CD14-positive monocyte (primary cell): ENCODE data around the gene RCVRN. TPM values are rescaled to one million over a fixed set of nuclear protein-coding genes. Genes with fewer than 3 reads are reported as not detected.
A peak's percentile ranks its signal among the peaks of the same experiment; 100 is the strongest.

Source experiments
- DNase-seq, 3 donors: peaks; one replicate each; pipeline ENCODE4 v3.0.0-alpha.2; 2011 to 2022
- H2AFZ ChIP-seq: 2 replicates; pipeline ENCODE4 v1.6.0; 2012; ENCODE audit warnings: mild to moderate bottlenecking, low read depth, low read length, inconsistent platforms; ENCODE audit not compliant: insufficient read depth, poor library complexity, severe bottlenecking
- H3K27ac ChIP-seq, 2 donors: 1 replicate in 1 of 2; 2 replicates in 1 of 2; pipeline ENCODE4 v1.5.1; 2012 to 2013; ENCODE audit warnings: low read length in 2 of 2, control low read depth in 1 of 2, inconsistent platforms in 1 of 2, low read depth in 1 of 2, mild to moderate bottlenecking in 1 of 2
- H3K27me3 ChIP-seq, 2 donors: one replicate each; pipeline versions ENCODE4 v1.6.0 to v1.6.1; 2011 to 2013; ENCODE audit warnings: low read length in 2 of 2; ENCODE audit not compliant: control insufficient read depth in 2 of 2, insufficient read depth in 2 of 2
- H3K36me3 ChIP-seq, 2 donors: replicated peaks in 1 of 2; 1 replicate in 1 of 2; 2 replicates in 1 of 2; pipeline versions ENCODE4 v1.5.1 to v1.6.1; 2012 to 2013; ENCODE audit warnings: low read length in 2 of 2, control low read depth in 1 of 2, inconsistent platforms in 1 of 2, mild to moderate bottlenecking in 1 of 2; ENCODE audit not compliant: insufficient read depth in 2 of 2, control insufficient read depth in 1 of 2
- H3K4me1 ChIP-seq, 2 donors: 1 replicate in 1 of 2; 2 replicates in 1 of 2; pipeline versions ENCODE4 v1.5.1 to v1.6.1; 2012 to 2013; ENCODE audit warnings: low read length in 2 of 2, control low read depth in 1 of 2, inconsistent platforms in 1 of 2, mild to moderate bottlenecking in 1 of 2, moderate library complexity in 1 of 2; ENCODE audit not compliant: insufficient read depth in 2 of 2, control insufficient read depth in 1 of 2
- H3K4me2 ChIP-seq: replicated peaks from 2 replicates; pipeline ENCODE3; 2012; ENCODE audit warnings: low read length, moderate library complexity, mild to moderate bottlenecking; ENCODE audit not compliant: poor library complexity, severe bottlenecking; ENCODE audit errors: extremely low read depth
- H3K4me3 ChIP-seq, 3 experiments: fragments of 200-600 bp in 1 of 3; sonication (generic) in 1 of 3; replicated peaks in 1 of 3; 1 replicate in 2 of 3; 2 replicates in 1 of 3; pipeline ENCODE4 v1.5.1; 2011 to 2013; ENCODE audit warnings: low read length in 3 of 3, mild to moderate bottlenecking in 3 of 3, control low read depth in 2 of 3, low read depth in 2 of 3, inconsistent platforms in 1 of 3, moderate library complexity in 1 of 3
- H3K79me2 ChIP-seq: 2 replicates; pipeline ENCODE4 v1.6.0; 2012; ENCODE audit warnings: mild to moderate bottlenecking, control low read depth, inconsistent platforms, low read length, moderate library complexity; ENCODE audit not compliant: insufficient read depth
- H3K9ac ChIP-seq: 2 replicates; pipeline ENCODE4 v1.6.0; 2017; ENCODE audit warnings: low read length, mild to moderate bottlenecking; ENCODE audit not compliant: insufficient read depth, poor library complexity, severe bottlenecking
- H3K9me3 ChIP-seq, 2 donors: replicated peaks in 1 of 2; 1 replicate in 1 of 2; 2 replicates in 1 of 2; pipeline versions ENCODE4 v1.5.1 to v1.6.1; 2012 to 2013; ENCODE audit warnings: low read length in 2 of 2, control low read depth in 1 of 2; ENCODE audit not compliant: control insufficient read depth in 1 of 2, insufficient read depth in 1 of 2
- H4K20me1 ChIP-seq: 2 replicates; pipeline ENCODE4 v1.6.0; 2012; ENCODE audit warnings: mild to moderate bottlenecking, low read length, control low read depth, moderate library complexity; ENCODE audit not compliant: insufficient read depth
- H3K27ac Mint-ChIP-seq, 7 donors: one replicate each; pipeline ENCODE4 v1.8.0; 2020; ENCODE audit warnings: mild to moderate bottlenecking in 7 of 7, mixed read lengths in 7 of 7, moderate library complexity in 6 of 7, inconsistent platforms in 2 of 7
- H3K27me3 Mint-ChIP-seq, 3 donors: one replicate each; pipeline ENCODE4 v1.8.0; 2021 to 2022; ENCODE audit warnings: low read depth in 3 of 3, mild to moderate bottlenecking in 3 of 3, mixed read lengths in 3 of 3, moderate library complexity in 3 of 3, inconsistent platforms in 1 of 3
- H3K36me3 Mint-ChIP-seq, 2 donors: one replicate each; pipeline ENCODE4 v1.8.0; 2020; ENCODE audit warnings: mixed read lengths in 2 of 2, inconsistent platforms in 1 of 2, mild to moderate bottlenecking in 1 of 2
- H3K4me1 Mint-ChIP-seq: one replicate; pipeline ENCODE4 v1.8.0; 2020; ENCODE audit warnings: mild to moderate bottlenecking, mixed read lengths
- H3K4me3 Mint-ChIP-seq, 2 donors: one replicate each; pipeline ENCODE4 v1.8.0; 2020; ENCODE audit warnings: mild to moderate bottlenecking in 2 of 2, mixed read lengths in 2 of 2, moderate library complexity in 1 of 2
- H3K9me3 Mint-ChIP-seq, 7 donors: one replicate each; pipeline ENCODE4 v1.8.0; 2020 to 2022; ENCODE audit warnings: mixed read lengths in 7 of 7, mild to moderate bottlenecking in 6 of 7, moderate library complexity in 6 of 7, inconsistent platforms in 2 of 7
- WGBS: methylation state at CpG from one replicate; pipeline ENCODE4 v1.1.5; 2013; ENCODE audit warnings: missing lambda C conversion rate; ENCODE audit not compliant: insufficient coverage; 5-methylcytosine and 5-hydroxymethylcytosine counted together
- intact Hi-C, 2 donors: fragments of 100-400 bp; cut with micrococcal nuclease; formaldehyde crosslinking; loops; one replicate each; pipeline versions ENCODE4 v1.15.0 to v1.15.1; 2023
- polyA plus RNA-seq, 3 donors: library from polyadenylated mRNA; depleted of rRNA in 1 of 3; unstranded in 2 of 3; stranded (reverse) in 1 of 3; fragments of 300-500 nt in 2 of 3; fragments of >200 nt in 1 of 3; fragmentation: Illumina TruSeq in 2 of 3; gene quantifications; 1 replicate in 2 of 3; 2 replicates in 1 of 3; pipeline ENCODE4 v1.2.3, GENCODE V29; 2012 to 2021
- TF ChIP-seq, protein P1 (sequence below): fragments of 200-600 bp; IDR thresholded peaks from one replicate; pipeline ENCODE4 v1.8.0; 2022; ENCODE audit warnings: antibody characterized with exemption, mild to moderate bottlenecking

The RCVRN gene
- polyA plus RNA-seq, 3 donors, result 2.5 TPM; not detected in 2

DNA sequence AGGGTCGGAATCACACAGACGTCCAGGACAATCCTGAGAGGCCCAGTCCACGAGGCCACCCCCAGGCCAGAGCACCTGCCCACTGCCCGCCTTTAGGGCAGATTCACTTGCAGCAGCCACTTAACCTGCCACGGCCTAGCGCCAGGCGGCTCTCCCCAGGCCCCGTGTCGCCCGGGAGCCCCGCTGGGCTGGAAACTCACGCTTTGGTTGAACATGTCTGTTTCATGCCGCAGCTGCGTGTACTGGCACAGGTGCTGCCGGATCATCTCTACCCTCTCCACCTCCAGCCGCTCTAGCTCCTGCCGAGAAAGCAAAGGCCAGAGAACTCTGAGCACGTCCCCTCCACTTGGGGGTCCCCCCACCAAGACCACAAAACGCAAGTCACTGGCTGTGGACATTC is 12.7 kb upstream of the RCVRN start:
- Histone ChIP-seq H3K4me1 (no peaks in the 10 kb centered on the region), H4K20me1 (peaks cover 70% of the 10 kb centered on the region), H3K27me3 (no peaks in the 10 kb centered on the region), H3K4me3 (no peak overlapping the region), H2AFZ (no peak overlapping the region), H3K9me3 (no peaks in the 10 kb centered on the region), H3K27ac (no peak overlapping the region), H3K9ac (no peak overlapping the region), H3K36me3 (peaks cover 93 to 100% of the 10 kb centered on the region in 2 donors), H3K79me2 (no peaks in the 10 kb centered on the region), H3K4me2 (no peak overlapping the region)
- no peak for DNase-seq
- WGBS, result 98% methylated on average over 19 of the region's 19 CpGs
- no peaks in the 10 kb centered on the region for H3K4me1 Mint-ChIP-seq
- intact Hi-C loops, result no loop called here
- peaks cover 0 to 2% (median 0%) of the 10 kb centered on the region in 7 donors for H3K9me3 Mint-ChIP-seq
- TF ChIP-seq, protein P1, sequence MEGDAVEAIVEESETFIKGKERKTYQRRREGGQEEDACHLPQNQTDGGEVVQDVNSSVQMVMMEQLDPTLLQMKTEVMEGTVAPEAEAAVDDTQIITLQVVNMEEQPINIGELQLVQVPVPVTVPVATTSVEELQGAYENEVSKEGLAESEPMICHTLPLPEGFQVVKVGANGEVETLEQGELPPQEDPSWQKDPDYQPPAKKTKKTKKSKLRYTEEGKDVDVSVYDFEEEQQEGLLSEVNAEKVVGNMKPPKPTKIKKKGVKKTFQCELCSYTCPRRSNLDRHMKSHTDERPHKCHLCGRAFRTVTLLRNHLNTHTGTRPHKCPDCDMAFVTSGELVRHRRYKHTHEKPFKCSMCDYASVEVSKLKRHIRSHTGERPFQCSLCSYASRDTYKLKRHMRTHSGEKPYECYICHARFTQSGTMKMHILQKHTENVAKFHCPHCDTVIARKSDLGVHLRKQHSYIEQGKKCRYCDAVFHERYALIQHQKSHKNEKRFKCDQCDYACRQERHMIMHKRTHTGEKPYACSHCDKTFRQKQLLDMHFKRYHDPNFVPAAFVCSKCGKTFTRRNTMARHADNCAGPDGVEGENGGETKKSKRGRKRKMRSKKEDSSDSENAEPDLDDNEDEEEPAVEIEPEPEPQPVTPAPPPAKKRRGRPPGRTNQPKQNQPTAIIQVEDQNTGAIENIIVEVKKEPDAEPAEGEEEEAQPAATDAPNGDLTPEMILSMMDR, result no peak
- H3K36me3 Mint-ChIP-seq, result peaks cover 91 to 99% of the 10 kb centered on the region in 2 donors
- H3K27me3 Mint-ChIP-seq, result no peaks in the 10 kb centered on the region
- no peak overlapping the region for H3K4me3 Mint-ChIP-seq
- peak overlapping the region in 3 of 7 donors; percentile 28 to 66 (median 65) for H3K27ac Mint-ChIP-seq

- TF ChIP-seq, protein P1, result no peak
- Histone ChIP-seq H3K27me3 (no peaks in the 10 kb centered on the region), H3K4me3 (no peak overlapping the region), H3K4me1 (no peaks in the 10 kb centered on the region), H3K36me3 (peaks cover 93 to 100% of the 10 kb centered on the region in 2 donors), H3K27ac (no peak overlapping the region), H3K9me3 (no peaks in the 10 kb centered on the region), H3K9ac (no peak overlapping the region), H2AFZ (no peak overlapping the region), H3K79me2 (no peaks in the 10 kb centered on the region), H4K20me1 (peaks cover 73% of the 10 kb centered on the region), H3K4me2 (no peak overlapping the region)
- no peak overlapping the region for H3K4me3 Mint-ChIP-seq
- peaks cover 0 to 2% (median 0%) of the 10 kb centered on the region in 7 donors for H3K9me3 Mint-ChIP-seq
- no peaks in the 10 kb centered on the region for H3K4me1 Mint-ChIP-seq
- intact Hi-C loops, result no loop called here
- H3K27ac Mint-ChIP-seq, result peak overlapping the region in 1 of 7 donors; percentile 13
- DNase-seq, result no peak
- peaks cover 91 to 99% of the 10 kb centered on the region in 2 donors for H3K36me3 Mint-ChIP-seq
- no peaks in the 10 kb centered on the region for H3K27me3 Mint-ChIP-seq
- 97% methylated on average over 12 of the region's 13 CpGs for WGBS
Measured at GRCh38 chr17:9917131-9917530, 12.1 kb upstream of the RCVRN start.
